ENCODE results near the gene SEC22B. TPM values are rescaled to one million over a fixed set of nuclear protein-coding genes. Genes with fewer than 3 reads are reported as not detected.
"Not testable (repeated sequence)": the region's sequence is repeated elsewhere in the genome, so short reads cannot be mapped to it uniquely, and the experiment has no call there.

The SEC22B gene
- total RNA-seq, 1 experiment from 2014 or later, result 39.8 TPM

DNA sequence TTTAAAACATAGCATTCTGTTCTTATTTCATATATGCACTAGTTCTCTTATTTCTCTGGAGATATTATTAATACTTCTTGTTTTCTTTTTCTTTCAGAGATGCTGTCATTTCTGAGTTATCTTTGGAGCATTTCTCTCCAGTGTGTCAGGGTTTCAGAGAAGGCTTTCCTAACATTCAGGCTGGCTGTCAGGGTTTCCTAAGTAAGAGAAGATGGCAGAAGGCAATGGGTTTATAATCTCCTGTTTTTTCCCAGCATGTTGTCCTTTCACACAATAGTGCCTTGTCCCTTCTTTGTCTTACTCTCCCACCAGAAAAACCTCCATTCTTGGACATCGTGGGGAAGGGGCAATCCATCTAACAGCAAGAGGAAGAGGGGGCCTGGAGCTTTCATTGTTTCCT lies 51.7 kb downstream of the SEC22B start:
- DNase-seq (ENCODE audit: low read depth, low spot score); in situ Hi-C loops (cut with HindIII; ENCODE audit: low pct_unique_long_range_greater_than_20kb, low sequenced_read_pairs): not testable (repeated sequence)

GRCh38 chr1:120123813-120124510 lies 52.4 kb downstream of the SEC22B start:
- DNase-seq (ENCODE audit: low read depth, low spot score); in situ Hi-C loops (cut with HindIII; ENCODE audit: low pct_unique_long_range_greater_than_20kb, low sequenced_read_pairs): not testable (repeated sequence)

- DNase-seq (ENCODE audit: low read depth, low spot score); in situ Hi-C loops (cut with HindIII; ENCODE audit: low pct_unique_long_range_greater_than_20kb, low sequenced_read_pairs): not testable (repeated sequence)
These were observed 53.9 kb downstream of the SEC22B start for GRCh38 chr1:120122262-120122893.

- in situ Hi-C loops (cut with HindIII; ENCODE audit: low pct_unique_long_range_greater_than_20kb, low sequenced_read_pairs); DNase-seq (ENCODE audit: low read depth, low spot score): not testable (repeated sequence)
These were observed 54.5 kb downstream of the SEC22B start for GRCh38 chr1:120121830-120122229.

GRCh38 chr1:120120525-120120924 lies 55.8 kb downstream of the SEC22B start:
- DNase-seq (ENCODE audit: low read depth, low spot score); in situ Hi-C loops (cut with HindIII; ENCODE audit: low pct_unique_long_range_greater_than_20kb, low sequenced_read_pairs): not testable (repeated sequence)

GRCh38 chr1:120117371-120118177 lies 58.7 kb downstream of the SEC22B start:
- in situ Hi-C loops (cut with HindIII; ENCODE audit: low pct_unique_long_range_greater_than_20kb, low sequenced_read_pairs); DNase-seq (ENCODE audit: low read depth, low spot score): not testable (repeated sequence)

DNA sequence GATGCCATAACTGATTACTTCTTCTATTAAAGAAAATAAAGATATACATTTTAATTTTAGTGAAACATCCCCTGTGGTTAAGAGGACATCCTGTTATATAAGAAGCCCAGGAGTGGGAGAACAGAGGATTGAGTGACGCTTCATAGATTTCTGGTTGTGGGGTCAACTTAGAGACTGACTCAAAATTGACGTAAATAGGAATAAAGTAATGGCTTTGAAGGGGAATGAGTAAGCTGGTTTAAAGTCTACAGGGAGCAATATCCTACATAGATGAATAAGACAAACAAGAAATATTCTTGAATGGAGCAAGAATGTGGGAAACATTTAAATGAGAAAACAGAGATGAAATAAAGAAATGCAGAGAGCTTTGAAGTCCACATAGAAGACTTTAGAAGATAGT lies 60.2 kb downstream of the SEC22B start:
- DNase-seq (ENCODE audit: low read depth, low spot score); in situ Hi-C loops (cut with HindIII; ENCODE audit: low pct_unique_long_range_greater_than_20kb, low sequenced_read_pairs): not testable (repeated sequence)

DNA sequence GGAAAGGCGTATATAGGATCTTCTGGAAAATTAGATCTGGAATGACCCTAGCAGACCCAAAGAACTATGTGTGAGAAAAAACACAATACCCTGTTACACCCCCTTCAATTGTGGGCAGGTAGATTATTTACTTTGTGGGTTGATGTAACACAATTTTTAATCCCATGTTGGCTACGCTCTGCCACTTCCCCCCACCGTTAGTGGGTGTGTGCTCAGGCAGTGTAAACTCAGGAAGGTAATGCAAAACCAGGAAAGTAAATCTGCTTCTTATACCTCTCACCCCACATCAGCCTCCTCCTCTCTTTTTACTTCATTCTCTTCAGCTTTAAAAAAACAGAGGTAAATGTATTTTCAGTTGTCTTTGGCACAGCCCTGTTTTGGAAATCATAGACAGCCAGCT lies 63.2 kb downstream of the SEC22B start:
- in situ Hi-C loops (cut with HindIII; ENCODE audit: low pct_unique_long_range_greater_than_20kb, low sequenced_read_pairs); DNase-seq (ENCODE audit: low read depth, low spot score): not testable (repeated sequence)

- DNase-seq (ENCODE audit: low read depth, low spot score), result not testable (repeated sequence)
These were observed 64.1 kb downstream of the SEC22B start for GRCh38 chr1:120112212-120112611.

DNA sequence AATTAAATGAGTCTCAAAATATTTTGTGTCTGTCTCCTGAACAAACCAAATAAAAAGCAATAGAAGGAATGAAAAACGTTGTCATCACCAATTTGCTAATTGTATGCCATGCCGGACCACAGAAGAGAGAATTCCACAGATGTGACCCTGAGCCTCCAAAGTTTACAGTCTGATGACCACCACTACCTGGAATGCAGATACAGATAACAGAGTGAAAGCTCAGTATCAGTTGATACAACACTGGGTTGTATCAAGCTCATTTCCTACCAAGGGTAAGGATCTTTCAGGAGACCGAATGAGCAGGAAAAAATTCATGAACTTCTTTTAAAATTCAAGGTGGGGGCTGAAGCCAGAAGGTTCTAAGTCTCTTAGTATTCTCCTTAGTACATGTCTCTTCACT lies 64.5 kb downstream of the SEC22B start:
- DNase-seq (ENCODE audit: low read depth, low spot score); in situ Hi-C loops (cut with HindIII; ENCODE audit: low pct_unique_long_range_greater_than_20kb, low sequenced_read_pairs): not testable (repeated sequence)

More at GRCh38 chr1:120112212-120112611, 64.1 kb downstream of the SEC22B start:
- in situ Hi-C loops (cut with HindIII; ENCODE audit: low pct_unique_long_range_greater_than_20kb, low sequenced_read_pairs), result not testable (repeated sequence)

GRCh38 chr1:120111008-120111407 lies 65.3 kb downstream of the SEC22B start:
- DNase-seq (ENCODE audit: low read depth, low spot score); in situ Hi-C loops (cut with HindIII; ENCODE audit: low pct_unique_long_range_greater_than_20kb, low sequenced_read_pairs): not testable (repeated sequence)

DNA sequence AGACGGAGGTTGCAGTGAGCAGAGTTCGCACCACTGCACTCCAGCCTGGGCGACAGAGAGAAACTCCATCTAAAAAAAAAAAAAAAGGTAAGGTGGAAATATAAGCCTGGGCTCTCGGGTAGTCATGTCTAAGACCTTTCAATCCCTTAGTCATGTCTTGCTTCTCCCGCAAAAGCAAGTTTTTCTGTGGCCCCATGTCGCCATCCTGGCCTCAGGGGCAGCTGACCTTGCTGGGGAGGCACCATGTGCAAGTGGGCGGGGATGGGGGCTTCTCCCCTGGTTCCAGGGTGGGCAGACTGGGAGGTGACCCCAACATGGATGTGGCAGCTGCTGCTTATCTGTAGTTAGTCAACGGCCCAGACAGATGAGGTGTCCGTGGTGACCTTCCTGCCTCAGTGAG lies 66.7 kb downstream of the SEC22B start:
- in situ Hi-C loops (cut with HindIII; ENCODE audit: low pct_unique_long_range_greater_than_20kb, low sequenced_read_pairs); DNase-seq (ENCODE audit: low read depth, low spot score): not testable (repeated sequence)

- DNase-seq (ENCODE audit: low read depth, low spot score); in situ Hi-C loops (cut with HindIII; ENCODE audit: low pct_unique_long_range_greater_than_20kb, low sequenced_read_pairs): not testable (repeated sequence)
These were observed 67.1 kb downstream of the SEC22B start for GRCh38 chr1:120109180-120109579.

- in situ Hi-C loops (cut with HindIII; ENCODE audit: low pct_unique_long_range_greater_than_20kb, low sequenced_read_pairs), result not testable (repeated sequence)
These were observed 71.0 kb downstream of the SEC22B start for GRCh38 chr1:120105288-120105687.

GRCh38 chr1:120103768-120104167 lies 72.6 kb downstream of the SEC22B start:
- in situ Hi-C loops (cut with HindIII; ENCODE audit: low pct_unique_long_range_greater_than_20kb, low sequenced_read_pairs), result not testable (repeated sequence)

More at GRCh38 chr1:120105288-120105687, 71.0 kb downstream of the SEC22B start:
- DNase-seq (ENCODE audit: low read depth, low spot score), result not testable (repeated sequence)

GRCh38 chr1:120101593-120101992 lies 74.7 kb downstream of the SEC22B start:
- DNase-seq (ENCODE audit: low read depth, low spot score); in situ Hi-C loops (cut with HindIII; ENCODE audit: low pct_unique_long_range_greater_than_20kb, low sequenced_read_pairs): not testable (repeated sequence)

More at GRCh38 chr1:120103768-120104167, 72.6 kb downstream of the SEC22B start:
- DNase-seq (ENCODE audit: low read depth, low spot score), result not testable (repeated sequence)
